GM23248 (cell line): ENCODE results near the gene EFNB1. TPM values are rescaled to one million over a fixed set of nuclear protein-coding genes. Genes with fewer than 3 reads are reported as not detected.

Experiments
- DNase-seq: peaks from one replicate; pipeline ENCODE4 v3.0.0-alpha.2; 2015
- H2AFZ ChIP-seq: fragments of 200-600 bp; sonication (generic); 2 replicates; pipeline ENCODE4 v1.6.1; 2016; ENCODE audit warnings: antibody characterized with exemption
- H3F3A ChIP-seq: fragments of 200-600 bp; sonication (generic); 2 replicates; pipeline ENCODE4 v1.6.1; 2016; ENCODE audit warnings: mild to moderate bottlenecking, antibody characterized with exemption, mixed run types; ENCODE audit not compliant: insufficient read depth
- H3K27ac ChIP-seq: fragments of 200-600 bp; sonication (generic); 2 replicates; pipeline ENCODE4 v1.5.1; 2016; ENCODE audit warnings: mild to moderate bottlenecking
- H3K27me3 ChIP-seq: fragments of 200-600 bp; sonication (generic); replicated peaks from 2 replicates; pipeline ENCODE4 v1.6.1; 2016; ENCODE audit warnings: mild to moderate bottlenecking; ENCODE audit not compliant: insufficient read depth
- H3K36me3 ChIP-seq: fragments of 200-600 bp; sonication (generic); 2 replicates; pipeline ENCODE4 v1.6.1; 2016; ENCODE audit warnings: low read depth, mild to moderate bottlenecking
- H3K4me1 ChIP-seq: fragments of 200-600 bp; sonication (generic); 2 replicates; pipeline ENCODE4 v1.6.1; 2016; ENCODE audit warnings: mild to moderate bottlenecking; ENCODE audit not compliant: insufficient read depth
- H3K4me2 ChIP-seq: fragments of 200-600 bp; sonication (generic); one replicate; pipeline ENCODE4 v1.6.1; 2016; ENCODE audit warnings: mild to moderate bottlenecking; ENCODE audit not compliant: unreplicated experiment
- H3K4me3 ChIP-seq: fragments of 200-600 bp; sonication (generic); 2 replicates; pipeline ENCODE4 v1.5.1; 2016; ENCODE audit warnings: mild to moderate bottlenecking
- H3K79me2 ChIP-seq: fragments of 200-600 bp; sonication (generic); 2 replicates; pipeline ENCODE4 v1.6.1; 2016; ENCODE audit warnings: mild to moderate bottlenecking; ENCODE audit not compliant: insufficient read depth
- H3K9ac ChIP-seq: fragments of 200-600 bp; sonication (generic); 2 replicates; pipeline ENCODE4 v1.6.1; 2016; ENCODE audit warnings: mild to moderate bottlenecking
- H3K9me2 ChIP-seq: fragments of 200-600 bp; sonication (generic); 2 replicates; pipeline ENCODE4 v1.6.1; 2016; ENCODE audit warnings: mixed run types, mild to moderate bottlenecking, moderate library complexity; ENCODE audit not compliant: insufficient read depth
- H3K9me3 ChIP-seq: fragments of 200-600 bp; sonication (generic); one replicate; pipeline ENCODE4 v1.6.1; 2017; ENCODE audit warnings: low read depth
- H4K20me1 ChIP-seq: fragments of 200-600 bp; sonication (generic); 2 replicates; pipeline ENCODE4 v1.6.0; 2016; ENCODE audit not compliant: insufficient read depth
- EZH2 ChIP-seq: fragments of 200-600 bp; sonication (generic); IDR thresholded peaks from 2 replicates; pipeline ENCODE4 v1.6.1; 2018; ENCODE audit warnings: antibody characterized with exemption, mild to moderate bottlenecking; ENCODE audit not compliant: insufficient read depth, poor library complexity, severe bottlenecking
- EZH2phosphoT487 ChIP-seq: fragments of 200-600 bp; sonication (generic); IDR thresholded peaks from 2 replicates; pipeline ENCODE4 v1.6.1; 2018; ENCODE audit warnings: antibody characterized with exemption, moderate library complexity, mild to moderate bottlenecking, low read depth; ENCODE audit not compliant: insufficient read depth
- WGBS, 2 experiments: methylation state at CpG; one replicate each; pipeline ENCODE4 v1.1.6; 2015 to 2017; ENCODE audit warnings: low lambda C conversion rate in 2 of 2, low coverage in 1 of 2; ENCODE audit errors: missing lambda C conversion rate in 2 of 2; 5-methylcytosine and 5-hydroxymethylcytosine counted together
- in situ Hi-C: fragments of 300-500 bp; cut with MboI; formaldehyde crosslinking; loops from 2 replicates; pipeline ENCODE4 v1.15.0; 2020
- polyA plus RNA-seq: library from polyadenylated mRNA; unstranded; fragments of >200 nt; fragmentation: Nextera tagmentation; extraction: Ambion mirVana; gene quantifications from 2 replicates; pipeline ENCODE4 v1.2.1, GENCODE V29; 2016
- total RNA-seq: library from RNA; depleted of rRNA; stranded (reverse); fragments of >200 nt; shearing (Covaris generic); gene quantifications from 2 replicates; pipeline ENCODE4 v1.2.3, GENCODE V29; 2014

The EFNB1 gene
- total and polyA plus RNA-seq, 2 experiments from 2014 or later = 5.3 to 15.8 TPM

DNA sequence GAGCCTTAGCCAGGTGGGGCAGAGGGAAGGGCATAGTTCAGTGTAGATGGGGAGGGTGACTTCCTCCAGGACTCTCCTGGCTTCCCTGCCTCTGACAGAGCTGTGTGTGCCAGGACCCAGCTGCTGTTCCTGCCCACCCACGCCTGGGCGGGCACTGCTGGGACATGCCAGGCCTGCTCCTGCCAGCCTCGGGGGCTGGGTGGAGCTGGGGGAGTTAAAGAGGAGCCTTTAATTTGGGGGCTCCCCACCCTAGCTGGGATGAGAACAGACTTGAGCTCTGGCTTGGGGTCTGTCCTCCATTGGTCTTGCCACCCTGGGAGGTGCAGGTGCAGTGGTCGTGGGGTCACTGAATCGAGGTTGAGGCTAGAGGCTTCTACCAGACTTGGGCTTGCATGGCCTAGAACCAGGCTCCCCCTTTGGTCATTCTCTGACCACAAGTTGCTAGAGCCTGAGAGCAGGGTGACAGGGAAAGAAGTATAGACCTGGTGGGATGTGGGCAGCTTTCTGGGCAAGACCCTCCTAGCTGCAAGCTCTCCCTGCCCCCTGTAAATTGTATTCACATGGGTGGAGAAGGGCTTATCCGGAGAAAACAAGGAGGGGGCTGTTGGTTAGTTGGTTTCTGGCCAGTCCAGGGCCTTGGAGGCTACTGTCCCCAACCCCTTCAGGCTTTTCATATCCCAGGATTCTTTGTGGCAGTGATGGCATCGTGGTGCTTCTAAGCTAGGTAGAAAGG, 5.7 kb downstream of the EFNB1 start:
- Histone ChIP-seq H3K27me3 (no peaks in the 10 kb centered on the region), H3K4me3 (no peak overlapping the region), H3K27ac (no peak overlapping the region), H4K20me1 (no peaks in the 10 kb centered on the region), H3K9ac (no peak overlapping the region), H3K4me2 (no peak overlapping the region), H3K4me1 (0 out of 2 replicates have a peak, but pooled peaks cover 3% of the 10 kb centered on the region), H3K9me3 (no peaks in the 10 kb centered on the region), H3K79me2 (peaks cover 12% of the 10 kb centered on the region; the same call in 1 of the 2 replicates), H3K36me3 (no peaks in the 10 kb centered on the region), H3K9me2 (no peaks in the 10 kb centered on the region), H2AFZ (no peak overlapping the region), H3F3A (no peaks in the 10 kb centered on the region)
- in situ Hi-C loops = no loop called here
- TF ChIP-seq EZH2phosphoT487 = no peak
- WGBS, 2 experiments = 83 to 86% methylated on average over 7 of the region's 7 CpGs
- no peak for DNase-seq

- Histone ChIP-seq H3K36me3 (no peaks in the 10 kb centered on the region), H3K4me1 (0 out of 2 replicates have a peak, but pooled peaks cover 3% of the 10 kb centered on the region), H2AFZ (no peak overlapping the region), H3K27ac (no peak overlapping the region), H3K9me2 (no peaks in the 10 kb centered on the region), H3K27me3 (no peaks in the 10 kb centered on the region), H3K79me2 (peaks cover 12% of the 10 kb centered on the region; the same call in 1 of the 2 replicates), H3F3A (no peaks in the 10 kb centered on the region), H4K20me1 (no peaks in the 10 kb centered on the region), H3K4me3 (no peak overlapping the region), H3K9ac (no peak overlapping the region), H3K4me2 (no peak overlapping the region), H3K9me3 (no peaks in the 10 kb centered on the region)
- no peak for DNase-seq
- no peak for TF ChIP-seq EZH2phosphoT487
- no peak for TF ChIP-seq EZH2
- in situ Hi-C loops = no loop called here
- 90 to 100% methylated on average over 2 to 3 of the region's 3 CpGs for WGBS, 2 experiments
Observed at GRCh38 chrX:68835104-68835442, 6.3 kb downstream of the EFNB1 start.

GRCh38 chrX:68835468-68835867, 6.6 kb downstream of the EFNB1 start:
- peaks cover 9% of the 10 kb centered on the region; the same call in 1 of the 2 replicates for H3K79me2 ChIP-seq

GRCh38 chrX:68837119-68837518, 8.3 kb downstream of the EFNB1 start:
- no peaks in the 10 kb centered on the region for H4K20me1 ChIP-seq
- WGBS, 2 experiments = 89 to 100% methylated on average over 3 of the region's 3 CpGs

More at GRCh38 chrX:68835468-68835867, 6.6 kb downstream of the EFNB1 start:
- H3K27ac ChIP-seq = no peak overlapping the region
- H3K36me3 ChIP-seq = no peaks in the 10 kb centered on the region
- H3F3A ChIP-seq = no peaks in the 10 kb centered on the region
- H3K4me2 ChIP-seq = no peak overlapping the region
- DNase-seq = no peak
- H3K4me3 ChIP-seq = no peak overlapping the region
- no peaks in the 10 kb centered on the region for H3K9me3 ChIP-seq
- no peaks in the 10 kb centered on the region for H3K27me3 ChIP-seq
- WGBS, 2 experiments = 90 to 97% methylated on average over 5 of the region's 5 CpGs
- H3K4me1 ChIP-seq = 0 out of 2 replicates have a peak, but pooled peaks cover 3% of the 10 kb centered on the region
- in situ Hi-C loops = no loop called here
- no peak overlapping the region for H3K9ac ChIP-seq
- H3K9me2 ChIP-seq = no peaks in the 10 kb centered on the region
- H4K20me1 ChIP-seq = no peaks in the 10 kb centered on the region
- no peak overlapping the region for H2AFZ ChIP-seq
- TF ChIP-seq EZH2phosphoT487 (no peak), EZH2 (no peak)

GRCh38 chrX:68838571-68838910, 9.7 kb downstream of the EFNB1 start:
- Histone ChIP-seq H2AFZ (no peak overlapping the region), H3K27me3 (no peaks in the 10 kb centered on the region), H3K9me3 (no peaks in the 10 kb centered on the region), H3K9me2 (no peaks in the 10 kb centered on the region), H3K4me1 (no peaks in the 10 kb centered on the region), H3K36me3 (no peaks in the 10 kb centered on the region), H4K20me1 (no peaks in the 10 kb centered on the region), H3K9ac (no peak overlapping the region), H3K27ac (no peak overlapping the region), H3F3A (no peaks in the 10 kb centered on the region), H3K4me3 (no peak overlapping the region), H3K79me2 (0 out of 2 replicates have a peak, but pooled peaks cover 2% of the 10 kb centered on the region), H3K4me2 (no peak overlapping the region)
- no peak for TF ChIP-seq EZH2phosphoT487
- TF ChIP-seq EZH2 = no peak
- 87 to 100% methylated on average over 5 of the region's 8 CpGs for WGBS, 2 experiments
- in situ Hi-C loops = no loop called here
- DNase-seq = no peak

More at GRCh38 chrX:68837119-68837518, 8.3 kb downstream of the EFNB1 start:
- Histone ChIP-seq H3K4me1 (no peaks in the 10 kb centered on the region), H3K9me2 (no peaks in the 10 kb centered on the region), H3F3A (no peaks in the 10 kb centered on the region), H3K27me3 (no peaks in the 10 kb centered on the region), H3K4me3 (no peak overlapping the region), H3K79me2 (0 out of 2 replicates have a peak, but pooled peaks cover 8% of the 10 kb centered on the region), H3K9ac (no peak overlapping the region), H2AFZ (no peak overlapping the region), H3K27ac (no peak overlapping the region), H3K36me3 (no peaks in the 10 kb centered on the region), H3K9me3 (no peaks in the 10 kb centered on the region), H3K4me2 (no peak overlapping the region)
- TF ChIP-seq EZH2 = no peak
- no peak for DNase-seq
- in situ Hi-C loops = no loop called here
